H1 (cell line): ENCODE results near the gene RPS6KA2. TPM values are rescaled to one million over a fixed set of nuclear protein-coding genes. Genes with fewer than 3 reads are reported as not detected.

Experiments
- ASH2L ChIP-seq: fragments of 200-600, 300-600 bp; sonication (generic); IDR thresholded peaks from one replicate; pipeline ENCODE4 v1.7.1; 2017; ENCODE audit warnings: low read length
- ATF2 ChIP-seq: IDR thresholded peaks from 2 replicates; pipeline ENCODE4 v1.6.1; 2012; ENCODE audit warnings: low read length, inconsistent platforms
- GABPA ChIP-seq: IDR thresholded peaks from 2 replicates; pipeline ENCODE4 v1.6.1; 2011; ENCODE audit warnings: mild to moderate bottlenecking, low read length, moderate library complexity, borderline replicate concordance; ENCODE audit not compliant: insufficient read depth
- MAFK ChIP-seq: IDR thresholded peaks from 2 replicates; pipeline ENCODE4 v1.6.1; 2012; ENCODE audit warnings: low read depth, mild to moderate bottlenecking, improper control_type of control experiment, low read length
- NANOG ChIP-seq: IDR thresholded peaks from 2 replicates; pipeline ENCODE4 v1.6.1; 2011; ENCODE audit warnings: low read length, low read depth, mild to moderate bottlenecking, inconsistent platforms; ENCODE audit not compliant: insufficient read depth, poor library complexity, severe bottlenecking
- SP4 ChIP-seq: IDR thresholded peaks from 2 replicates; pipeline ENCODE4 v1.6.1; 2012; ENCODE audit warnings: low read length, inconsistent platforms
- polyA plus RNA-seq, 7 experiments: library from polyadenylated mRNA; depleted of rRNA in 3 of 7; stranded (reverse) in 5 of 7; unstranded in 2 of 7; fragments of >200 nt in 5 of 7; fragments of 200-250 nt in 2 of 7; gene quantifications; 1 replicate in 5 of 7; 2 replicates in 1 of 7; 4 replicates in 1 of 7; pipeline versions ENCODE4 v1.2.1 to v1.2.3, GENCODE V29; 2011 to 2013; ENCODE audit warnings: missing spikeins in 2 of 7, mixed read lengths in 2 of 7
- total RNA-seq: library from RNA; stranded (reverse); fragmentation: NEBNext Ultra II Directional; extraction: Animal tissue kit (Norgen Biotek cat#: 25700); gene quantifications from 2 replicates; pipeline ENCODE4 v1.2.1, GENCODE V29; 2021

Gene RPS6KA2
- total and polyA plus RNA-seq, 2 of the 8 experiments (the other 6 are each of a cell fraction or from before 2014, with no cell fraction given) = 8.8 to 25.7 TPM

GRCh38 chr6:166618251-166618650 lies 8.8 kb downstream of the RPS6KA2 start (continued):
- TF ChIP-seq ATF2 = no peak
- no peak for TF ChIP-seq MAFK
- no peak for TF ChIP-seq NANOG
- no peak for TF ChIP-seq GABPA
- no peak for TF ChIP-seq SP4
- no peak for TF ChIP-seq ASH2L
- TF ChIP-seq, all 59 proteins: peak for 0
